HG02588 (cell line): ENCODE measurements around the gene MAPK4.
"Not testable (repeated sequence)": the region's sequence is repeated elsewhere in the genome, so short reads cannot be mapped to it uniquely, and the experiment has no call there.

Source experiments
- ATAC-seq: cut with Tn5 transposase; IDR thresholded peaks from one replicate; pipeline ENCODE4 v1.9.1; 2021; ENCODE audit warnings: mild to moderate bottlenecking, moderate library complexity; ENCODE audit not compliant: unreplicated experiment

The MAPK4 gene

GRCh38 chr18:50748243-50749229, 188.6 kb downstream of the MAPK4 start:
- ATAC-seq, result no peak

GRCh38 chr18:50749421-50749820, 189.5 kb downstream of the MAPK4 start:
- ATAC-seq, result no peak

- ATAC-seq, result no peak
Measured at GRCh38 chr18:50749945-50750344, 190.1 kb downstream of the MAPK4 start.

- ATAC-seq, result no peak
Measured at GRCh38 chr18:50750546-50750945, 190.7 kb downstream of the MAPK4 start.

GRCh38 chr18:50751490-50751889, 191.6 kb downstream of the MAPK4 start:
- no peak for ATAC-seq

GRCh38 chr18:50751947-50752346, 192.1 kb downstream of the MAPK4 start:
- ATAC-seq, result no peak

GRCh38 chr18:50753311-50753710, 193.4 kb downstream of the MAPK4 start:
- ATAC-seq, result no peak

GRCh38 chr18:50754297-50754696, 194.4 kb downstream of the MAPK4 start:
- no peak for ATAC-seq

GRCh38 chr18:50757358-50757757, 197.5 kb downstream of the MAPK4 start:
- no peak for ATAC-seq

GRCh38 chr18:50769463-50769862, 209.6 kb downstream of the MAPK4 start:
- ATAC-seq, result no peak

GRCh38 chr18:50775207-50775606, 215.3 kb downstream of the MAPK4 start:
- no peak for ATAC-seq

GRCh38 chr18:50775726-50776125, 215.8 kb downstream of the MAPK4 start:
- no peak for ATAC-seq

GRCh38 chr18:50776383-50776782, 216.5 kb downstream of the MAPK4 start:
- ATAC-seq, result no peak

GRCh38 chr18:50779021-50779420, 219.1 kb downstream of the MAPK4 start:
- not testable (repeated sequence) for ATAC-seq
